Stimulated activated naive CD4-positive, alpha-beta T cell (primary cell): ENCODE data around the gene NOC4L.

Experiments used
- DNase-seq, 6 experiments: peaks; one replicate each; lab custom pipeline; 2025; lab: John Stamatoyannopoulos, UW

Gene NOC4L

DNA sequence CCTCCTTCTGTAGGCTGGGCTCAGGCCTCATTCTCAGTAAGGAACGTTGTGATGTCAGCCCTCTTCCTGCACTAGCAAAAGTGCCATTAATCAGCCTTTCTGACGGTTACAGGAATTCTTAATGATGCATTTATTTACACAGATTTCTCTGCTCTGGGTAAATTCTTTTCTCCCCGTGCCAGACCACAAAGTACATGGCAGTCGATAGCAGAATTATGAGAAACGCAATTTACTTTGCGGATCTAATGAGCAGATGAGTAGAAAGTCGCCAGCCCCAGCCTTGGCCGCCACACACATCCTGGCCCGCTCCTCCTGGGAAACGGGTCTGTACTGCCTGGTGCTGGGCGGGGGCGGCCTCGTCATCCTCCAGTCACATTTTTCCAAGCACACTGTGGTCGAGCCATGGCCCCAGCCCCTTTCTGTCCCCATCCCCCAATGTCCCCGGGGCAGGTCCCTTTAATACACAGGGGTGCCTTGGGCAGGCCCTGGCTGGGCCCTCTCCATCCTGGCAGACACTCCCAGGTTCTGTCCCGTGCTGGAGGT, 25.9 kb downstream of the NOC4L start:
- DNase-seq = no peak

DNA sequence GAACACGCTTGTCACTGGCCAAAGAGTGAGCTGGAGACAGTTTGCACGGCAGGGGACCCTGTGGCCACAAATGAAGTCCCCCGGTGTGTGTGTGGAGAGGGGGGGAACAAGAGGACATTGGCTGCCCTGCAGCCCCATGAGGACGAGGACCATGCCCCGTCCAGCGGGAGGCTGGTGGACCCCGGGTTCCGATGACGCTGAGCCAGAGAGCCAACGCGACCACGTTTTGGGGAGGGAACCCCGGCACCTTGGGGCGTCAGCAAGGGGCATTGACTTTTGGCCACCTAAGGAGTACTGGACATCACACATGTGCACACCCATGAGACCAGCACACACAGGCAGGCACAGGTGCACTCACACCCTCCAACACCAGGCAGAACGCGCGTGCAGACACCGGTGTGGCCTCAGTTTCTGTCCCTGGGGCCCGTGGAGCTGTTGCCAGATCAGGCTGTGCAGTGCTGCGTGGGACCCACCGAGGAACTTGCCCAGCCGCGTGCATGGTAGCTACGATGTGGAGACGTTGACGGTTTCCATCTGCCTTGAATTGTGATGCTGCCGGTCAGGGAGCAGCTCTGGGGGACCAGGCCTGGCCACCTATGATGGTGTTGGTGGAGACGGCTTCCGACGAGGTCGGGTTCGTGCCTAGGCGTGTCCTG, 26.5 kb downstream of the NOC4L start:
- no peak for DNase-seq

DNA sequence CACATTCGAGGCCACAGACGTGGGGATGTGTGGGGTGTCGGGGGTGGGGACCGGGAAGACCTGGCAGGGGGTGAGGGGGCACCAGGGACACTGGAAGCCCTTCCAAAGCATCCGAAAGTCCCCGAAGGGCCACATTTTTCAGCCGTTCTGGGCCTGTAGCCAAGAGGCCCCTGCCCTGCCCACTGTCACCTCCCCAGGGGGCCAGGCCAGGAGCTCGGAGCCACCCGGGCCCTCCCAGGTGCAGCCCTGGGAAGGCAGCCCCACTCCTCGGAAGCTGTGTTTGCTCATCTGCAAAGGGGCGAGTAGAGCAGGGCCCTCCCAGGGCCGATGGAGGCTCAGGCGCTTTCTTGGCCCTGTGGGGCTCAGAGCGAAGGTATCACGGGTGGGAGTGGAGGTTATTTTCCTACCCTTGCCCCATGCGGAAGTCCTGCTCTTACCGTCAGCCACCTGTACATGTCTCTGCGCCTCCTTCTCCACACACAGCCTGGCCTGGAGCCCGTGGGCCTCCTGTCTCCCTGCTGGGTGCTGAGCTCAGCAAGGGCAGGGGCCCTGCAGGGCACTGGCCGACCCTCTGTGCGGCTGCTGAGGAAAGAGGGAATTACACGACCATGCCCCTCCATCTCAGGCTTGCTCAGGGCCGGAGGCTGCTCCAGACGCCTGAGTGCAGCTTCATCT, 27.2 kb downstream of the NOC4L start:
- DNase-seq = no peak

DNA sequence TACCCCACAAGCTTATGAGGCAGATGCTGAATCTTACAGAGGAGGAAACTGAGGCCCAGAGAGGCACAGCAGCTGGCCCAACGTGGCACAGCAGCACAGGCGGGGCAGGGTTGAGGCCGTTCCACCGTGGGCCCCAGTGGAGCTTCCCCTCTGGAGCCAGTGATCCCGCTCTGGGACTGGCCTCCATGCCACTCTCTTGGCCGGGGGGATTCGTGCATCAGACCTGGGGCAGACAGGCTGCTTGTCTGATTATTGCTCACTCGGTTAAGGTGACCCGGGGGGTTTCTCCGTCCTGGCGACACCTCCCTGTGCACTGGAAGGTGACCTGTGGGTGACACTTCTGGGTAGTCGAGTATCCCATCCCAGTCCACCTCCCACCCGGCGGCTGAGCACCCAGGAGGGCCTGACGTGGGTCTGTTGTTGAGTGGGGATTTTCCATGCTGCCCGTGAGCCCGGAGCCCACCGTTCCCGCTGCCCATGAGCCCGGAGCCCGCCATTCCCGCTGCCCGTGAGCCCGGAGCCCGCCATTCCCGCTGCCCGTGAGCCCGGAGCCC, 27.8 kb downstream of the NOC4L start:
- no peak for DNase-seq

DNA sequence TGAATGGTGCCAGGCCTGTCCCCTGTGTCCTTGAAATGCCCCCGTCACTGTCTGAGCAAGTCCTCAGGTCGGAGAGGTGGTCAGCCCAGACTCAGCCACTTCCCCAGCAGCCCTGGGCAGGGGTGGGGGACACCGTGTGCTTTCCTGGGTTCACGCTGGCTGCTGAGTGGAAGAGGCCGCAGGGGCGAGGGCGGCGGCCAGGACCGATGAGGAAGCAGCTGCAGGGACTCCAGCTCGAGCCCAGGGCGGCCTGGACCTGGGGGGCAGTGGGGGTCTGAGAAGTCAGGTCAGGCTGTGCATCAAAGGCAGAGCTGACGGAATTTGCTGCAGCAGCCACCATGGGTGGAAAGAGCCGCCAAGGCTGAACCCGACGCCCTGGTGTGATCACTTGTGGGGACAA, 28.4 kb downstream of the NOC4L start:
- DNase-seq = no peak

DNA sequence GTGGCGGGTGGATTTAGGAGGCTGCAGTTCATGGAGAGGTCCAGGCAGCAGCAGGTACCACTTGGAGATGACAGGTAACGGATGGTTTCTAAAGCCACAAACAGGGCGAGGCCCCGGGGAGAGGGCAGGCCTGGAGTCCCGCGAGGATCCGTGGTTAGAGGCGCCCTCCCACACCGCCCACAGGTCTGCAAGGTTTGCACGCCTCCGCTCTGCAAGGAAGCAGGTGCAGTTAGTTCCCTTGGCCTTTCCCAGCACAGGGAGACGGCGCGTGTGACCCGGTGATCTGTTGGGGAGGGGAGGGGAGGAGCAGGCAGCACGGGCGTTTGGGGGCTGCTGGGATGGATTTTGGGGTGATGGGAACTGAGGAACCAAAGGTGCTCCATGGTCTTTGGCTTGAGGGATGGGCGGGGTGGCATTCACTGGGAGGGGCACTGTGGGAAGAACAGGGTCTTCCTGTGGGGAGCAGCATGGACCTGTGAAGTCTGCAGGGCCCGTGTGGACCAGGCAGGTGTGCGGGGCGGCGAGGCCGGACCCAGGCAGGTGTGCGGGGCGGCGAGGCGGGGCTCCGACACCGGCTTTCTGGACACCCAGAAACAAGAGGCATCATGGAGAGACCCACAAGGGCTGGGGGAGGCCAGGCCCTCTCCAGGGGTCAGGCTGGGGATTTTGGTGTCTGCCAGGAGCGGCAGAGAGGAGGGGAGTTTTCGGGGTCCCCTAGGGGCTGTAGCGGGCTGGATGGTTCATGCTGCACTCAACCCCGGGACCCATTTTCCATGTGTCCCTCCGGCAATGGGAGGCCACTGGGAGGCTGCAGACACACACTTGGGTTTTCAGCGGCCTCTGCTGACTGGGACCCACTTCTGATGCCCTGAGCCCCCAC, 29.1 kb downstream of the NOC4L start:
- peak in 1 of 6 experiments; percentile 17 for DNase-seq

DNA sequence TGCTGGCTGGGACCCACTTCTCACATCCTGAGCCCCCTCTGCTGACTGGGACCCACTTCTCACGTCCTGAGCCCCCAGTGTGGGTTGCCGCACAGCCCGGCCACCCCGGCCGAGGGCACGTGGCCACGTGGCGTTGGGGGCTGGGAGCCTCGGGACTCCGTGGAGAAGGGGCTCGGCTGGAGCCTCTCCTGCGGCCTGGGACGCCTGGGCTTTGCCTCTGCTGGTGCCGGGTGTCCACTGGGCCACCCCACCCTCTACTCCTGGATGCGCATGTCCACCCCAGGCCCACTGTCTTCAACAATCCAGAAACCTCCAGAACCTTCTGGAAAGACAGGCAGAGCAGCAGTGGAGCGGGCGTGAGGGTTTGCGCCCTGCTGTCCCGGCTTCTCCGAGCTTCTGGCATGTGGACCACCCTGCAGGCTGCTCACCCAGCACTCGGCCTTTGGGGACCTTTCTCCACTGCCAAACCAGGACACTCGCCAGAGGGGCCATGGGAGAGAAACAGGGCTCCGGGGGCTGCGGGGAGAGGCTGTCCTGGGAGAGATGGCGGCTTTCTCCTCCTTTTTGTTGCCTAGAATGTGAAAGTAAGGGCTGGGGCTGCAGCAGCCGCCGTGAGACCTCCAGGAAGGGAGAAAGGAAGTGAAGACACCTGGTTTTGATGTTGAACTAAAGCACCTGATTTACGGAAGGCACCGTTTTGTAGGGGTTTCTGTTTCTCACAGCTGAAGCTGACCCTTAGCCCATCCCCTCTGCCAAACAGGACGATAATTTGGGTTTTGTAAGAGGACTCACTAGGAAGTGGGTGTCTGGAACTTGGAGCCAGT, 30.0 kb downstream of the NOC4L start:
- DNase-seq = peak in 1 of 6 experiments; percentile 22

DNA sequence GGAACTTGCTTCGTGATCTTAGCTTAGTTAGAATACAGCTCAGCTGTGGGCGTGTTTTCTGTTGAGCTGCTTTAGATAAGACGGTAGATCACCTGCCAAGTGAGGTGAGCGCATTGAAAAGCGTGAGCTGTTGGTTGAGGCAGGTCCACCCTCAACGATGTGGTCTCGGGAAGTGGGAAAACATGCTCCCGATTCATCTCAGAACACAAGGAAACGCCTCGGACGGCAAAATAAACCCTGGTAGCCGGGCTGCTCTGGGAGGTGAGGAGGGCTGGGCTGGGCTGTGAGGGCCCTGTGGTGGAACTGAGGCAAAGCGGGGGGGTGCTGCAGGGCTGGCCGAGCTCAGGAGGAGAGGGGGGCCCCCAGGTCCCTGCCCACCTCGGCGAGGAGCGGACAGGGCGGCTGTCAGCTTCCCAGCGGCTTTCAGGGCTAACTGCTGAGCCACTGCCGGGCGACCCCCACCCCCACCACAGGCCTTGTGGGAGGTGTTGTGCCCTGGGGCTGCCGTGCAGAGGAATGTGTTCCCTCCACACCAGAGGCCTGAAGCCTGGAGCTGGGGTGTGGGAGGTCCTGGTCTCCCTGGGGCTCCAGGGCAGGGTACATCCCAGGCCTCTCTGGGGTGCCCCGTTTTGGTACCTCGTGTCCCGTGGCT, 30.7 kb downstream of the NOC4L start:
- DNase-seq = no peak

DNA sequence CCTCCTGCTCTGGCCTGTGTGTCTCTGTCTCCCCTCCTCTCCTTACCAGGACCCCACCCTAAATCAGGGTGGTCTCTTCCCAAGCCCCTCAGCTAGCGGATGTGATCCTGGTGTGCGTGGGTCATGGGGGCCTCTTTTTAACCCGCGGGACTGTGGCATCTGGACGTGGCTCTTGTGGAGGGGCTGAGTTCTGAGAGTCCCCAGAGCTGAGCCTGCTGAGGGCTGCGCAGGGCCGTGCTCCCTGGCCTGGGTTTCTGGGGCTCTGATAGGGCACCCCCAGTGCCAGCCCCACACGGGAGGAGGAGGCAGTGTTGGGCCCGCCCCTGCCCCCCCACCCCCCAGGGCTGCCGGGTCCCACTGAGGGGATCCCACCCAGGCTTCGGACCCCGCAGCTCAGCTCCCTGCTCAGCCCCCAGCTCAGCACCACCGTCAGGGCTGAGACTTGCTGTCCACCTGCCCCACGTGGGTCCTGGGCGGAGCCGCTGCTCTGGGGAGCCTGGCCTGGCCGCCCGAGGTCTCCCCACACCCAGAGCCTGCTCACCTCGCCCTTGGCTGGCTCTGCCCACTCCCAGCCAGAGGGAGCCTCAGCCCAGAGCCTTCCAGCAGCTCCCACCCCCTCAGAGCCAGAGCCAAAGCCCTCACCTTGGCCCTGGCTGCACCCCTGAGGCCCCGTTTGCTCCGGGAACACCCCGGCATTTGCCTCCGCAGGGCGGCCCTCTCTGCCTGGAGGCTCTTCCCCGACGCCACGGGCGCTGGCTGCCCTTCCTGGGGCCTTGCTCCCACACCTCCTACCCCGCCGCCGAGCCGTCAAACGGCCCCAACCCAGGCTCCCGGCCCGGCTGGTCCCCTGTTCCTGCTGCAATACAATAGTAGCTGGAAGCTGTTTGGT, 31.5 kb downstream of the NOC4L start:
- DNase-seq = no peak

DNA sequence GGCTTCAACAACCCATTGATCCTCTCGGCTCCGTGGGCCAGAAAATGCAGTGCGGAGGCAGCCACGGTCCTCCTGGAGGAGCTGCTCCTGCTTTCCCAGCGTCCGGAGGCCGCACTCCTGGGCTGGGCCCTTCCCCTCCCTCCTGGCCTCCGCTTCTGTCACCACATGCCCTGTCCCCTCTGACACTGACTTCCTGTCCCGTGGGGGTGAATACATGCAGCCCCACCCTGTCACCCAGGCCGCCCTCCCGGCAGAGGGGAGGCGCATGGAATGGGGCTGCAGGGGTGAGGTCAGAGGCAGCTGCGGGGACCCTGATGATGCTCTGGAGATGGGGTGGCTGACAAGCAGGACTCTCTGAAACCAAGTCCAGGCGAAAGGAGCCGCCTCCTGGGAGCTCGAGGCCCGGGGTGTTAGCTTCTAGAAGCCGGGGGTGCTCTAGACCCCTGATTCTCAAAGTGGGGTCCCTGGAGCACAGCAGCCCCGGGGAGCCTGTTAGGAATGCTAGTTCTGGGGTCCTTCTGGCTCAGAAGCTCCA, 32.2 kb downstream of the NOC4L start:
- no peak for DNase-seq

DNA sequence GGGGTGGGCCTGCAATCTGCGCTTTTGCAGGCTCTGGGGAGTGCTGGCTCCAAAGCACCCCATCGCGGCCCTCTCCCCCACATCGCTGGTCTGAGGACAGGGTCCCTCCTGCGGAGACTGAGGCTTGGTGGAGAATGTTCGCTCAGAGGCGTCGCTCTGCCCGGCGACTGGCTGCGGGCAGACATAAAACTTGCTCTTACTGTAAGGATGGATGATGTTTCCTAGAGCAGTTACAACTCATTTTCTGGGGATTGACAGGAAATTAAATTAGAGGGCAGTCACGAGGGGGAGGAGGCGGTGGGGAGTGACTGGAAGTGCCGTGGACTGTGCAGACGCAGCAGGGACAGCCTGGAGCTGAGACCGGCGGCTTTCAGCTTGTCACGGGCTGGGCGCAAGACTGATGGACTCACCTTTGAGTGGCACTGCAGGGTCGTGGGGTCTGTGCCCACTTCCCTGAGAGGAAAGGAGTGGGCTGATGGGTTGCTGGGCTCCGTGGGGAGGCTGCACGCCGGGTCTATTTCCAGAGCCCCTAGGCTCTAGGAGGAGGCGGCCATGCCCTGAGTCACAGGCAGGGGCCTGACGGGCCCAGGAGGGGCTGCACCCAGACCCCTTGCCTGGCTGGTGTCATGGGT, 32.8 kb downstream of the NOC4L start:
- DNase-seq = no peak

DNA sequence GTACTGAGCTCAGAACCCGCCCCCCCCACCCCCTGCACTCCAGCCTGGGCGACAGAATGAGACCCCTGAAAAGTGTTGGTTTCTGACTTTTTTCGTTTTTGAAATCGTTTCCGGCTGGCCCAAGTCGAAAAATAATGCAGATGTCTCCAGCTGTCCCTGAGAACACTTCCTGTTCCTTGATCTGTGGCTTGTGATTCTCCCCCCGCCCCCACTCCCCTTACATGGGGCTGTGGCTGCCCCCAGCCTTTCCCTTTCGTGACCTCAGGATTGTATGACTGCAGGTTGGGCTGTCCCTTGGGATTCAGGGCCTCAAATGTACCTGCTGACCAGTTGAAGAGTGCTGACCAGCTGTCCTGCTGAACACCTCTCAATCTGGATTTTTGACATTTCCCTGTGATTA, 34.1 kb downstream of the NOC4L start:
- no peak for DNase-seq

DNA sequence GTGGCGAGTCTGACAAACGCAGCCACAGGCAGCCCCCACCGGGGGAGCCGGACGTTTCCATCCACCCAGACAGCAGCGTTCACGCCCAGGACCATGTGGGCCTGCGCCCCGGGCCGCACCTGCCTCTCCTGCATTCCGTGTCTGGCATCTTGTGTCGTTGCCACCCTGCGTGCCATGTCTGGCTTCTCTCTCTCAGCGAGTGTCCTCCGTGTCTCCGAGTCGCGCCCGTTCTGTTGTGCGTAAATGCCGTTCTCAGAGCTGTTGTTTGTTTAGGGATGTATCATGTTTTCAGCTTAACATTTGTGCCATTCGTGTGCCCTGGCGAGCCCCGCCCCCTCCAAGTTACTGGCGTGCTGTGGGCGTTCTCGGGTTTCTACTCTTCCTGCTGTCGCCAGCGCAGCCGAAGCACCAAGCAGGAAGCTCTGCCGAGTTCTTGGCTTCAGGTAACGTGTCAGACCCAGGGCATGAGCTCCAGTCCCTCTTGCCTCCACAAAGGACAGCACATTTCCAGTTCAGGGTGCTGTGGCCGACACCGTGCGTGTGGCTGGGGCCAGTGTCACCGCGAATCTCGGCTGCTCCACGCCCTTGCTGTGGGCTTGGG, 34.6 kb downstream of the NOC4L start:
- DNase-seq = peak; percentile 29 to 67 (median 50)

DNA sequence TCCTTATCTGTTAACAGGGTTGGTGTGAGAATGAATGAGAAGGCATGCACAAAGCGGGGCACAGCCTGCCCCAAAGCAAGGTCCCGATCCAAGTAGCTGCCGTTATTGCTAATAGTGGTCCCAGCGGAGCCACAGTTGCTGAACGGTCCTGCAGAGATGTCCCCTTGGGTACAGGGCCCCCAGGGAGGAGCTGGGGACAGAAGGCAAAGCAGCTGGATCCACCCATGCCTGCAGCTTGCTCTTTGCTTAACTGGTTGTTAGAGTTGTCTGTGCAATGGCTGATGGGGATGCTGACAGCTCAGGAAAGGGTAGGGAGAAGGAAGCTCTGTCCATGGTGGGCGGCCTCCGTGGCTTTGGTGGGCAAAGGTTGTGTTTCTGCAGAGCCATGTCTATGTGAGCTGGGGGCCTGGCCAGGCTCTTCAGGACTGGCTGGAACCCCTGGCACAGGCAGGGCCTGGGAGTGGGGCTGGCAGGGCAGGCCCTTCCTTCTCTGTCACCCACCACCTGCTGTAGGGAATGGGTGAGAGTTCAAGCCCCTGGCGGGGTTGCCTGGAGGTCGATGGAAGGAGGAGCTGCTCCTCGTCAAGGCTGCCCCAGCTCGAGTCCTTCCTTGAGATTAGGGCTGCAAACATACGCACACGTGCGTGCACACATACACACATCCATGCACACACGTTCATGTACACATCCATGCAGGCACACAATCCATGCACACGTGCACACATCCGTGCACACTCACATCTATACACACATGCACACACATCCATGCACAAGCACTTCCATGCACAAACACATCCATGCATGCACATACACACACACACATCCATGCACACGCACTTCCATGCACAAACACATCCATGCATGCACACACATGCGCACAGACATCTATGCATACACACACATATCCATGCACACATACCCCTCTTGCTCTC, 35.4 kb downstream of the NOC4L start:
- no peak for DNase-seq

DNA sequence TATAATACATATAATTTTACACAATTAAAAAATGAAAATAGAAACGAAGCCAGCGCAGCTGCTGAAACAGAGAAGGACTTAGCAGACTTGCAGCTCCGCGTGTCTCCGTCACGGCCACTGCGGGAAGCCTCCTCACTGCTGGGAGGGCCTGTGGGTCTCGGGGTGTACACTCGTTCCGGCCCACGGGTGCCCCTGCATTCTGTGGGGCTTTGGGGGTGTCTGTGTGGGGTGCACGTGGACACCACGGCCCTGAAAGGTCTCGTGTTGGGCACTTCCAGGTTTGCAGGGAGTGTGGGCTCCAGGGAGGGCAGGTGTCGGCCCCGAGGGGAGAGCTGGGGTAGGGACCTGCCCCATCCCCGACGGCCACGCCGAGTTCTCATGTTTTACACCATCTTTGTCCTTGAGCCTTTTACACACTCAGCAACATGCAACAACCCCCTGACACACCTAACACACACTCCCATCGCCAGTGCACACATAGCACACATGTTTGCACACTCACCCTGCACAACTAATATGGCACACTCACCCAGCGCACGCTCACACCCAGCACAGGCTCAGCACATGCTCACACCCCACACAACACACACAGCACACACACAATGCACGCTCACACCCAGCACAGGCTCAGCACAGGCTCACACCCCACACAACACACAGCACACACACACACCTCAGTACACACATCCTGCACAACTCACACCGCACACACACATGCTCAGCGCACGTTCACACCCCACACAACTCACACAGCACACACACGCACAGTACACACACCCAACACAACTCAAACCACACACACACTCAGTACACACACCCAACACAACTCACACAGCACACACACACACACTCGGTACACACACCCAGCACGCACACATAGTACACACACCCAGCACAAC, 36.6 kb downstream of the NOC4L start:
- DNase-seq = no peak

DNA sequence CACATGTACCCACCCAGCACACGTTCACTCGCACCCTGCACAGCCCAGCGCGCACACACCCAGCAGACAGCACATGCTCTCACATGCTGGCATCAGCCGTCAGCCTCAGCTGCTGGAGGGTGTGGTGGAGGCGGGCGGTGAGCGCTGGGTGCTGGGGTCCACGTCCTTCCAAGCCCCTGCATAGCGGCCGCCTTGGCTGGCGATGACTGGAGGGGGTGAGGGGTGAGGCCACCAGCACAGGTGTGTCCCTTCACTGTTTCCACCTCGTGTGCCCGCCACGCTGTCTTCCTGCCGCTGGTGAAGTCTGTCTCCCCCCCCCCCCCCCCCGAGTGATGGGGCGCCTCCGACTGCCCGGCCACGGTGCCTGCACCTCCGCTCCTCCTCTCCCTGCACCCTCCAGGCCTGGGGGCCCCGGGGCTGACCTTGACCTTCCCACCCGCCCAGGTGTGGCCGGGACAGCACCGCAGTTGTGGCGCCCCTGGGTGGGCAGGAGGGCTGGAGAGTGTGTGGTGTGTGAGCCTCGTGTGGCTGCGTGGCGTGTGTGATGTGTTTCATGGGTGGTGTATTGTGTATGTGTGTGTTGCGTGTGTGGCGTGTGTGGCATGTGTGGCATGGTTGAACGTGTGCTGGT, 37.4 kb downstream of the NOC4L start:
- DNase-seq = no peak
